Diencephalon (tissue), 1 donor: Measurements from ENCODE around the gene MICOS13. TPM values are rescaled to one million over a fixed set of nuclear protein-coding genes. Genes with fewer than 3 reads are reported as not detected.

Source experiments
- total RNA-seq: library from RNA; depleted of rRNA; stranded (reverse); fragments of >200 nt; gene quantifications from one replicate; pipeline ENCODE4 v1.2.3, GENCODE V29; 2014

The MICOS13 gene
- total RNA-seq = 27.2 TPM

GRCh38 chr19:5680437-5681368 lies at the start of gene MICOS13, which contains the start of gene HSD11B1L:
MICOS13 (minus strand) TSS chr19:5680516; CDS start chr19:5680486, 30 bp downstream.
HSD11B1L (plus strand) TSS chr19:5681027; CDS start chr19:5684833, 3,806 bp downstream.

GRCh38 chr19:5719961-5720790 lies 39.9 kb upstream of the MICOS13 start, which contains the start of the genes CATSPERD and LONP1:
CATSPERD (plus strand) TSS chr19:5720637; CDS start chr19:5720738, 101 bp downstream.
LONP1 (minus strand) TSS chr19:5720146; CDS start chr19:5720132, 14 bp downstream.

GRCh38 chr19:5690125-5690954 lies 10.0 kb upstream of the MICOS13 start, which contains the start of gene RPL36:
RPL36 (plus strand) TSS chr19:5690295; CDS start chr19:5690508, 213 bp downstream.

Other genes with a start within 250 kb of the MICOS13 start
- not detected for gene ZNRF4, start 225.1 kb downstream of the MICOS13 start, total RNA-seq
- gene TINCR, start 112.6 kb downstream of the MICOS13 start, total RNA-seq = 13.4 TPM
- gene SAFB2, start 57.7 kb downstream of the MICOS13 start, total RNA-seq = 57.2 TPM
- 92.0 TPM for gene SAFB, start 57.4 kb downstream of the MICOS13 start, total RNA-seq
- gene HSD11B1L, start 511 bp upstream of the MICOS13 start, total RNA-seq = 39.9 TPM
- 281 TPM for gene RPL36, start 9.8 kb upstream of the MICOS13 start, total RNA-seq
- 50.5 TPM for gene LONP1, start 39.6 kb upstream of the MICOS13 start, total RNA-seq
- gene CATSPERD, start 40.1 kb upstream of the MICOS13 start, total RNA-seq = 0.23 TPM
- 0.69 TPM for gene PRR22, start 104.2 kb upstream of the MICOS13 start, total RNA-seq
- gene DUS3L, start 110.6 kb upstream of the MICOS13 start, total RNA-seq = 10.6 TPM
- not detected for gene NRTN, start 124.6 kb upstream of the MICOS13 start, total RNA-seq
- gene FUT6, start 159.2 kb upstream of the MICOS13 start, total RNA-seq = not detected
- not detected for gene FUT3, start 170.9 kb upstream of the MICOS13 start, total RNA-seq
- not detected for gene FUT5, start 190.0 kb upstream of the MICOS13 start, total RNA-seq
- 131 TPM for gene NDUFA11, start 223.3 kb upstream of the MICOS13 start, total RNA-seq
- 3.7 TPM for gene VMAC, start 224.4 kb upstream of the MICOS13 start, total RNA-seq
- gene CAPS, start 233.7 kb upstream of the MICOS13 start, total RNA-seq = 35.8 TPM